Naive thymus-derived CD4-positive, alpha-beta T cell (primary cell): Measurements from ENCODE around the gene NDUFA6. TPM values are rescaled to one million over a fixed set of nuclear protein-coding genes. Genes with fewer than 3 reads are reported as not detected.
"Not testable (repeated sequence)": the region's sequence is repeated elsewhere in the genome, so short reads cannot be mapped to it uniquely, and the experiment has no call there.

Source experiments
- ATAC-seq: fragments of 150-1000 bp; cut with Tn5 transposase; 2 replicates; pipeline ENCODE4 v1.10.0; 2021; ENCODE audit warnings: mild to moderate bottlenecking, moderate library complexity
- CTCF ChIA-PET: fragments of 350-600 bp; sonication (Branson Sonifier 250); formaldehyde crosslinking; loops from one replicate; lab custom pipeline; 2021; ENCODE audit warnings: antibody characterized with exemption; lab: Charles Lee
- POLR2A ChIA-PET: fragments of 350-600 bp; sonication (Branson Sonifier 250); formaldehyde crosslinking; loops from one replicate; lab custom pipeline; 2021; ENCODE audit warnings: antibody characterized with exemption, inconsistent platforms; lab: Charles Lee
- DNase-seq, 9 donors: peaks; one replicate each; pipeline versions ENCODE4 v3.0.0 to v3.0.0-alpha.2; 2020 to 2022; ENCODE audit warnings: mixed read lengths in 1 of 9
- H3K27ac ChIP-seq: one replicate; pipeline ENCODE4 v1.7.0; 2013; ENCODE audit warnings: mild to moderate bottlenecking, low read depth, low read length, moderate library complexity
- H3K27me3 ChIP-seq, 2 donors: one replicate each; pipeline ENCODE4 v1.7.0; 2013; ENCODE audit warnings: low read length in 2 of 2, mild to moderate bottlenecking in 2 of 2, moderate library complexity in 2 of 2; ENCODE audit not compliant: control insufficient read depth in 2 of 2, insufficient read depth in 2 of 2
- H3K36me3 ChIP-seq, 3 experiments: 1 replicate in 2 of 3; 2 replicates in 1 of 3; pipeline ENCODE4 v1.7.0; 2013; ENCODE audit warnings: low read length in 3 of 3, mild to moderate bottlenecking in 3 of 3, moderate library complexity in 1 of 3; ENCODE audit not compliant: insufficient read depth in 3 of 3, control insufficient read depth in 2 of 3
- H3K4me1 ChIP-seq, 2 donors: one replicate each; pipeline ENCODE4 v1.7.0; 2013; ENCODE audit warnings: low read length in 2 of 2, mild to moderate bottlenecking in 2 of 2, moderate library complexity in 1 of 2; ENCODE audit not compliant: control insufficient read depth in 2 of 2, insufficient read depth in 2 of 2
- H3K4me3 ChIP-seq: 2 replicates; pipeline ENCODE4 v1.7.0; 2013; ENCODE audit warnings: mild to moderate bottlenecking, low read length
- H3K9me3 ChIP-seq, 3 experiments: 1 replicate in 2 of 3; 2 replicates in 1 of 3; pipeline ENCODE4 v1.7.0; 2013; ENCODE audit warnings: low read length in 3 of 3; ENCODE audit not compliant: control insufficient read depth in 2 of 3
- H3K27ac Mint-ChIP-seq, 9 donors: one replicate each; pipeline ENCODE4 v1.8.0; 2020 to 2022; ENCODE audit warnings: mixed read lengths in 9 of 9, mild to moderate bottlenecking in 8 of 9, moderate library complexity in 5 of 9, inconsistent platforms in 2 of 9
- H3K27me3 Mint-ChIP-seq, 5 donors: one replicate each; pipeline ENCODE4 v1.8.0; 2021 to 2022; ENCODE audit warnings: mixed read lengths in 5 of 5, mild to moderate bottlenecking in 1 of 5
- H3K36me3 Mint-ChIP-seq, 5 donors: one replicate each; pipeline ENCODE4 v1.8.0; 2020 to 2022; ENCODE audit warnings: mixed read lengths in 5 of 5, mild to moderate bottlenecking in 3 of 5, inconsistent platforms in 1 of 5
- H3K4me1 Mint-ChIP-seq, 7 donors: one replicate each; pipeline ENCODE4 v1.8.0; 2020 to 2022; ENCODE audit warnings: mixed read lengths in 7 of 7, mild to moderate bottlenecking in 3 of 7, inconsistent platforms in 1 of 7
- H3K4me3 Mint-ChIP-seq, 10 donors: one replicate each; pipeline ENCODE4 v1.8.0; 2020 to 2022; ENCODE audit warnings: mild to moderate bottlenecking in 10 of 10, mixed read lengths in 10 of 10, moderate library complexity in 6 of 10, inconsistent platforms in 2 of 10
- H3K9me3 Mint-ChIP-seq, 11 donors: one replicate each; pipeline ENCODE4 v1.8.0; 2020 to 2022; ENCODE audit warnings: mixed read lengths in 11 of 11, mild to moderate bottlenecking in 4 of 11, inconsistent platforms in 1 of 11, moderate library complexity in 1 of 11
- intact Hi-C, 2 donors: fragments of 100-400 bp; cut with micrococcal nuclease; formaldehyde crosslinking; loops; one replicate each; pipeline ENCODE4 v1.15.1; 2023
- polyA plus RNA-seq, 2 donors: library from polyadenylated mRNA; unstranded; fragments of 300-500 nt; fragmentation: Illumina TruSeq; gene quantifications; one replicate each; pipeline ENCODE4 v1.2.3, GENCODE V29; 2021
- total RNA-seq, 6 experiments: library from RNA in 5 of 6; stranded (reverse) in 5 of 6; gene quantifications; 1 replicate in 5 of 6; 2 replicates in 1 of 6; pipeline ENCODE4 v1.2.3 and lab custom pipeline; 2021 to 2026

NDUFA6 gene
- total and polyA plus RNA-seq, 7 experiments from 2014 or later: 35.0 to 123 (median 43.1) TPM

GRCh38 chr22:42074846-42075676, 15.5 kb downstream of the NDUFA6 start:
- intact Hi-C loops: loop anchor here (1.0 to 10.0 kb wide), 6 partner anchors 77 to 980 kb away; partner anchors contain the start of genes EP300 (in 1 of the 2), RANGAP1 (in 1 of the 2), SEPTIN3 (in 1 of the 2) and SNU13 (in 1 of the 2)
- Histone ChIP-seq H3K9me3 (no peaks in the 10 kb centered on the region), H3K27me3 (no peaks in the 10 kb centered on the region), H3K4me3 (peak overlapping the region; percentile 49), H3K36me3 (peaks cover 0 to 6% (median 0%) of the 10 kb centered on the region in 3 experiments), H3K27ac (peak overlapping the region; percentile 66), H3K4me1 (peaks cover 22 to 23% of the 10 kb centered on the region in 2 donors)
- peaks cover 0 to 3% (median 0%) of the 10 kb centered on the region in 5 donors for H3K36me3 Mint-ChIP-seq
- H3K27me3 Mint-ChIP-seq: no peaks in the 10 kb centered on the region
- ChIA-PET POLR2A (interaction anchor here (0.6 to 3.9 kb wide), 10 partner anchors 8 to 294 kb away, joined by 3 to 21 read pairs (median 3); partner anchors contain the start of genes NDUFA6 and SREBF2), CTCF (interaction anchor here (0.7 kb wide), 1 partner anchor 15 kb away, joined by 3 read pairs; the partner anchor contains the start of gene NDUFA6)
- H3K27ac Mint-ChIP-seq: peak overlapping the region in 7 of 9 donors; percentile 55 to 84 (median 67)
- ATAC-seq (no peak), DNase-seq (no peak)
- H3K4me1 Mint-ChIP-seq: peaks cover 29 to 59% (median 46%) of the 10 kb centered on the region in 7 donors
- peak overlapping the region; percentile 44 to 86 (median 63) for H3K4me3 Mint-ChIP-seq
- no peaks in the 10 kb centered on the region for H3K9me3 Mint-ChIP-seq

GRCh38 chr22:42074132-42074811, 16.3 kb downstream of the NDUFA6 start, which contains the start of gene PHETA2:
Gene PHETA2 (plus strand): TSS chr22:42074248. CDS start chr22:42077294, 3,046 bp downstream.
- ChIA-PET POLR2A (interaction anchor here (1.4 to 3.9 kb wide), 3 partner anchors 8 to 370 kb away, joined by 4 to 21 read pairs (median 5); partner anchors contain the start of gene NDUFA6), CTCF (no interaction called here)
- Mint-ChIP-seq H3K9me3 (no peaks in the 10 kb centered on the region), H3K36me3 (peaks cover 0 to 3% (median 0%) of the 10 kb centered on the region in 5 donors), H3K4me3 (peak within 1 kb of the TSS; percentile 66 to 86 (median 70)), H3K4me1 (peaks cover 27 to 62% (median 47%) of the 10 kb centered on the region in 7 donors), H3K27ac (peak within 1 kb of the TSS in 8 of 9 donors; percentile 65 to 86 (median 76)), H3K27me3 (no peaks in the 10 kb centered on the region)
- intact Hi-C loops: loop anchor here (1.0 to 10.0 kb wide), 6 partner anchors 76 to 979 kb away; partner anchors contain the start of genes EP300 (in 1 of the 2), RANGAP1 (in 1 of the 2), SEPTIN3 (in 1 of the 2) and SNU13 (in 1 of the 2)
- DNase-seq (peak in 8 of 9 donors; percentile 36 to 66 (median 48)), ATAC-seq (no peak)
- H3K9me3 ChIP-seq: no peaks in the 10 kb centered on the region
- H3K4me1 ChIP-seq: peaks cover 27 to 29% of the 10 kb centered on the region in 2 donors
- peak within 1 kb of the TSS; percentile 49 for H3K4me3 ChIP-seq
- no peaks in the 10 kb centered on the region for H3K27me3 ChIP-seq
- peak within 1 kb of the TSS; percentile 66 for H3K27ac ChIP-seq
- H3K36me3 ChIP-seq: peaks cover 0 to under 1% (median 0%) of the 10 kb centered on the region in 3 experiments

GRCh38 chr22:42073621-42074041, 16.9 kb downstream of the NDUFA6 start:
- Histone ChIP-seq H3K4me1 (peaks cover 21 to 24% of the 10 kb centered on the region in 2 donors), H3K27ac (peak overlapping the region; percentile 66), H3K36me3 (no peaks in the 10 kb centered on the region), H3K9me3 (no peaks in the 10 kb centered on the region), H3K27me3 (no peaks in the 10 kb centered on the region), H3K4me3 (peak overlapping the region; percentile 49)
- H3K4me3 Mint-ChIP-seq: peak overlapping the region; percentile 66 to 86 (median 68)
- POLR2A ChIA-PET: interaction anchor here (1.4 to 3.9 kb wide), 2 partner anchors 17 to 370 kb away, joined by 4 to 21 read pairs; partner anchors contain the start of gene NDUFA6
- ATAC-seq (no peak), DNase-seq (no peak)
- H3K4me1 Mint-ChIP-seq: peaks cover 22 to 56% (median 47%) of the 10 kb centered on the region in 7 donors
- intact Hi-C loops: loop anchor here (1.0 to 10.0 kb wide), 6 partner anchors 75 to 979 kb away; partner anchors contain the start of genes EP300 (in 1 of the 2), RANGAP1 (in 1 of the 2), SEPTIN3 (in 1 of the 2) and SNU13 (in 1 of the 2)
- CTCF ChIA-PET: no interaction called here
- peak overlapping the region in 8 of 9 donors; percentile 21 to 86 (median 74) for H3K27ac Mint-ChIP-seq
- H3K9me3 Mint-ChIP-seq: no peaks in the 10 kb centered on the region
- peaks cover 0 to 3% (median 0%) of the 10 kb centered on the region in 5 donors for H3K36me3 Mint-ChIP-seq
- no peaks in the 10 kb centered on the region for H3K27me3 Mint-ChIP-seq

DNA sequence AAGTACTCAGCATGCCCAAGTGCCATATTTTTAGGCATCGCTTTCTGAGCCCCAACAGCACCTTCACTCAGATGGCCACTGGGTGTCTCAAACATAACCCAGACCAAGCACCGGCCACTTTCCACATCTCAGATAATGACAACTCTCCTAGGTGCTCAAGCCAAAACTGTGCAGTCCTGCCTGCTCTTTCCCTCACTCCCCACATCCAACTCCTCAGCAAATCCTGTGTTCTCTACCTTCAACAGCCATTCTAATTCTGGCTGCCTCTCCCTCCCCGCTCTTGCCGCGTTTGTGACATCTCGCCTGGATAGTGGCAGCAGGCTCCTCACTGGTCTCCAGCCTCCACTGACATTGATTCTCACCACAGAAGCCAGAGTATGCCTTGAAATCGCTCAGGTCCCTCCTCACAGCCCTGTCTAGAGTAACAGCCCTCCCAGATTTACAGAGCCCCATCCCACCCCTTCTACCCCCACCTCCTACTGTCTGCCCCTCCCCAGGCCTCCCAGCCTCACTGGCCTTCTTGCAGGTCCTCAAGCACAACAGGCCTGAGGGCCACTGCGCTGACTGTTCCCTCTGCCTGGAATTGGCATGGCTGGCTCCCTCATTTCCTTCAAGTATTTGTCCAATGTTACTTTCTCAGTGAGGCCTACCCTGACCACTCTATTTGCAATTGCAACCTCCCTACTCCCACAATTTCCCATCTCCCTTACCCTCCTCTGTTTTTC, 17.8 kb downstream of the NDUFA6 start:
- Mint-ChIP-seq H3K27ac (peak overlapping the region in 7 of 9 donors; percentile 34 to 86 (median 75)), H3K4me1 (peaks cover 22 to 57% (median 47%) of the 10 kb centered on the region in 7 donors), H3K9me3 (no peaks in the 10 kb centered on the region), H3K36me3 (peaks cover 0 to 3% (median 0%) of the 10 kb centered on the region in 5 donors), H3K4me3 (peak overlapping the region; percentile 29 to 86 (median 68)), H3K27me3 (no peaks in the 10 kb centered on the region)
- Histone ChIP-seq H3K36me3 (peaks cover 0 to 8% (median 0%) of the 10 kb centered on the region in 3 experiments), H3K27ac (no peak overlapping the region), H3K4me1 (peaks cover 16 to 22% of the 10 kb centered on the region in 2 donors), H3K27me3 (no peaks in the 10 kb centered on the region), H3K4me3 (no peak overlapping the region), H3K9me3 (no peaks in the 10 kb centered on the region)
- no peak for DNase-seq
- ChIA-PET CTCF (no interaction called here), POLR2A (no interaction called here)
- intact Hi-C loops: loop anchor here (5.0 to 10.0 kb wide), 5 partner anchors 105 to 978 kb away; partner anchors contain the start of genes EP300 (in 1 of the 2), RANGAP1 (in 1 of the 2), SEPTIN3 (in 1 of the 2) and SNU13 (in 1 of the 2)
- ATAC-seq: no peak

GRCh38 chr22:42071508-42071907, 19.1 kb downstream of the NDUFA6 start:
- not testable (repeated sequence) for DNase-seq, H3K9me3 Mint-ChIP-seq, H3K27me3 ChIP-seq, H3K9me3 ChIP-seq, H3K36me3 Mint-ChIP-seq, H3K27me3 Mint-ChIP-seq, ATAC-seq
- ChIA-PET POLR2A (interaction anchor here (0.6 to 3.8 kb wide), 3 partner anchors 8 to 372 kb away, joined by 4 to 54 read pairs (median 8); partner anchors contain the start of gene SMDT1), CTCF (interaction anchor here (1.1 kb wide), 1 partner anchor 19 kb away, joined by 3 read pairs; the partner anchor contains the start of gene NDUFA6)
- peak overlapping the region; percentile 81 to 94 (median 92) for H3K27ac Mint-ChIP-seq
- Histone ChIP-seq H3K4me1 (peaks cover 16 to 22% of the 10 kb centered on the region in 2 donors), H3K27ac (peak overlapping the region; percentile 75), H3K4me3 (peak overlapping the region; percentile 75), H3K36me3 (peaks cover 0 to 21% (median 0%) of the 10 kb centered on the region in 3 experiments)
- H3K4me1 Mint-ChIP-seq: peaks cover 22 to 57% (median 47%) of the 10 kb centered on the region in 7 donors
- H3K4me3 Mint-ChIP-seq: peak overlapping the region; percentile 38 to 96 (median 94)
- intact Hi-C loops: loop anchor here (2.0 to 10.0 kb wide), 9 partner anchors 41 to 977 kb away; partner anchors contain the start of genes SREBF2 (in 2 of the 2), EP300 (in 1 of the 2), RANGAP1 (in 1 of the 2) and SEPTIN3 (in 1 of the 2)
